ENCODE measurements around the gene SAV1. TPM values are rescaled to one million over a fixed set of nuclear protein-coding genes. Genes with fewer than 3 reads are reported as not detected.

Gene SAV1
- total and polyA plus RNA-seq, 2 of the 13 experiments (the other 11 are each of a cell fraction or from before 2014, with no cell fraction given), result 7.3 to 8.2 TPM

DNA sequence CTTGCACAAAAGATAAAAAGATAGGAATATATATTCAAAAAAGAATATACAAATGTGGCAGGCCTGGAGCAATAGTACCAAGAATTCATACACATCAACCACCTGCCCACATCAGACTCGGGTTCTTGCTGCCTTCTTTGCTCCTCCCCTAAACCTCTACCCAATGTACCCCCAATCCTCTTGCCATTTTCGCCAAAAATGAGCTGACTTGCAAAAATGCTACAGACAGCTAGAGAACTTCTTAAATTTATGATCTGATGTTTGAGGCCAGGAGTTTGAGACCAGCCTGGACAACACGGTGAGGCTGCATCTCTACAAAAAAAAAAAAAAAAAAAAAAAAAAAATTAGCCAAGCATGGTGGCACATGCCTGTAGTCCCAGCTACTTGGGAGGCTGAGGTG lies 42.9 kb upstream of the SAV1 start:
- FAIRE-seq, result no peak

GRCh38 chr14:50705026-50705593 lies 37.0 kb upstream of the SAV1 start:
- no peak overlapping the region for H3K4me3 ChIP-seq (replicated peaks in 1 of 3; ENCODE audit: insufficient read depth in 1 of 3, low read depth in 2 of 3, low read length in 3 of 3)
- no peak overlapping the region for H3K9ac ChIP-seq (ENCODE audit: insufficient read depth, low read depth, low read length)
- H2AFZ ChIP-seq (ENCODE audit: low read length), result no peak overlapping the region
- in situ Hi-C loops (cut with HindIII; ENCODE audit: extremely low pct_ligation_motif_present, low pct_unique_long_range_greater_than_20kb), result no loop called here
- POLR2A ChIA-PET, result no interaction called here
- DNase-seq (ENCODE audit: low spot score) (no peak), ATAC-seq (no peak), FAIRE-seq (no peak)
- peaks cover 0 to 14% of the 10 kb centered on the region in 2 experiments; a peak in 2 of 5 replicates for H3K27me3 ChIP-seq (ENCODE audit: control insufficient read depth in 1 of 2, insufficient read depth in 2 of 2, low read length in 2 of 2)
- H4K20me1 ChIP-seq (ENCODE audit: insufficient read depth, low read length), result no peaks in the 10 kb centered on the region
- intact Hi-C loops (cut with micrococcal nuclease; ENCODE audit: unreplicated experiment), result no loop called here
- H3K27ac ChIP-seq (ENCODE audit: extremely low read length, insufficient read depth, low read length), result no peak overlapping the region
- whole genome bisulfite sequencing (ENCODE audit: low lambda C conversion rate), result 85% methylated on average over 20 of the region's 22 CpGs
- no peaks in the 10 kb centered on the region for H3K36me3 ChIP-seq (replicated peaks in 1 of 2; ENCODE audit: control insufficient read depth in 1 of 2, insufficient read depth in 2 of 2, low read length in 2 of 2)
- no peaks in the 10 kb centered on the region for H3K9me3 ChIP-seq (ENCODE audit: low read length)
- BruUV-seq (replicated peaks), result no TSS peak
- H3K79me2 ChIP-seq (ENCODE audit: insufficient read depth, low read length), result no peaks in the 10 kb centered on the region
- CTCF ChIA-PET (ENCODE audit: low intra/inter-chr PET ratio, low total read pairs), result no interaction called here
- no peaks in the 10 kb centered on the region for H3K4me1 ChIP-seq (ENCODE audit: insufficient read depth, low read length)
- H3K4me2 ChIP-seq (ENCODE audit: low read depth, low read length), result no peak overlapping the region
- TF ChIP-seq ZNF878 (CRISPR knock-in tag; IDR thresholded peaks at IDR 0.05) (no peak), POLR2AphosphoS2 (IDR thresholded peaks at IDR 0.05; ENCODE audit: low read depth, low read length) (no peak), BHLHE40 (IDR thresholded peaks at IDR 0.05; ENCODE audit: low read length) (no peak), SIN3A (IDR thresholded peaks at IDR 0.05; ENCODE audit: borderline replicate concordance, low read depth, low read length) (no peak), MED13 (CRISPR knock-in tag; IDR thresholded peaks at IDR 0.05) (no peak), BRCA1 (CRISPR knock-in tag; IDR thresholded peaks at IDR 0.05) (no peak), PAWR (CRISPR knock-in tag; IDR thresholded peaks at IDR 0.05; ENCODE audit: borderline replicate concordance) (no peak), KDM1A (CRISPR knock-in tag; IDR thresholded peaks at IDR 0.05) (no peak)
- TF ChIP-seq, protein P1, sequence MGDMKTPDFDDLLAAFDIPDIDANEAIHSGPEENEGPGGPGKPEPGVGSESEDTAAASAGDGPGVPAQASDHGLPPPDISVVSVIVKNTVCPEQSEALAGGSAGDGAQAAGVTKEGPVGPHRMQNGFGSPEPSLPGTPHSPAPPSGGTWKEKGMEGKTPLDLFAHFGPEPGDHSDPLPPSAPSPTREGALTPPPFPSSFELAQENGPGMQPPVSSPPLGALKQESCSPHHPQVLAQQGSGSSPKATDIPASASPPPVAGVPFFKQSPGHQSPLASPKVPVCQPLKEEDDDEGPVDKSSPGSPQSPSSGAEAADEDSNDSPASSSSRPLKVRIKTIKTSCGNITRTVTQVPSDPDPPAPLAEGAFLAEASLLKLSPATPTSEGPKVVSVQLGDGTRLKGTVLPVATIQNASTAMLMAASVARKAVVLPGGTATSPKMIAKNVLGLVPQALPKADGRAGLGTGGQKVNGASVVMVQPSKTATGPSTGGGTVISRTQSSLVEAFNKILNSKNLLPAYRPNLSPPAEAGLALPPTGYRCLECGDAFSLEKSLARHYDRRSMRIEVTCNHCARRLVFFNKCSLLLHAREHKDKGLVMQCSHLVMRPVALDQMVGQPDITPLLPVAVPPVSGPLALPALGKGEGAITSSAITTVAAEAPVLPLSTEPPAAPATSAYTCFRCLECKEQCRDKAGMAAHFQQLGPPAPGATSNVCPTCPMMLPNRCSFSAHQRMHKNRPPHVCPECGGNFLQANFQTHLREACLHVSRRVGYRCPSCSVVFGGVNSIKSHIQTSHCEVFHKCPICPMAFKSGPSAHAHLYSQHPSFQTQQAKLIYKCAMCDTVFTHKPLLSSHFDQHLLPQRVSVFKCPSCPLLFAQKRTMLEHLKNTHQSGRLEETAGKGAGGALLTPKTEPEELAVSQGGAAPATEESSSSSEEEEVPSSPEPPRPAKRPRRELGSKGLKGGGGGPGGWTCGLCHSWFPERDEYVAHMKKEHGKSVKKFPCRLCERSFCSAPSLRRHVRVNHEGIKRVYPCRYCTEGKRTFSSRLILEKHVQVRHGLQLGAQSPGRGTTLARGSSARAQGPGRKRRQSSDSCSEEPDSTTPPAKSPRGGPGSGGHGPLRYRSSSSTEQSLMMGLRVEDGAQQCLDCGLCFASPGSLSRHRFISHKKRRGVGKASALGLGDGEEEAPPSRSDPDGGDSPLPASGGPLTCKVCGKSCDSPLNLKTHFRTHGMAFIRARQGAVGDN (CRISPR knock-in tag; IDR thresholded peaks at IDR 0.05), result no peak

More for the DNA sequence above, 42.9 kb upstream of the SAV1 start:
- no peak overlapping the region for H3K4me2 ChIP-seq (ENCODE audit: low read depth, low read length)
- H3K4me1 ChIP-seq (ENCODE audit: insufficient read depth, low read length), result no peaks in the 10 kb centered on the region
- no peaks in the 10 kb centered on the region for H3K27me3 ChIP-seq (ENCODE audit: control insufficient read depth in 1 of 2, insufficient read depth in 2 of 2, low read length in 2 of 2)
- in situ Hi-C loops (cut with HindIII; ENCODE audit: extremely low pct_ligation_motif_present, low pct_unique_long_range_greater_than_20kb) (no loop called here), intact Hi-C loops (cut with micrococcal nuclease; ENCODE audit: unreplicated experiment) (no loop called here)
- ChIA-PET CTCF (ENCODE audit: low intra/inter-chr PET ratio, low total read pairs) (no interaction called here), POLR2A (no interaction called here)
- H3K36me3 ChIP-seq (replicated peaks in 1 of 2; ENCODE audit: control insufficient read depth in 1 of 2, insufficient read depth in 2 of 2, low read length in 2 of 2), result no peaks in the 10 kb centered on the region
- DNase-seq (ENCODE audit: low spot score), result no peak
- no peak overlapping the region for H2AFZ ChIP-seq (ENCODE audit: low read length)
- no peak overlapping the region for H3K4me3 ChIP-seq (replicated peaks in 1 of 3; ENCODE audit: insufficient read depth in 1 of 3, low read depth in 2 of 3, low read length in 3 of 3)
- no TSS peak for BruUV-seq (replicated peaks)
- no peak overlapping the region for H3K9ac ChIP-seq (ENCODE audit: insufficient read depth, low read depth, low read length)
- H4K20me1 ChIP-seq (ENCODE audit: insufficient read depth, low read length), result no peaks in the 10 kb centered on the region
- H3K79me2 ChIP-seq (ENCODE audit: insufficient read depth, low read length), result no peaks in the 10 kb centered on the region
- 30% methylated on average over 3 of the region's 3 CpGs for WGBS (ENCODE audit: low lambda C conversion rate)
- no peaks in the 10 kb centered on the region for H3K9me3 ChIP-seq (ENCODE audit: low read length)
- ATAC-seq, result no peak
- TF ChIP-seq MAFF (IDR thresholded peaks at IDR 0.05; ENCODE audit: low read depth, low read length) (peak; percentile 60), RBAK (CRISPR knock-in tag; IDR thresholded peaks at IDR 0.05) (no peak), MAFK (conservative IDR thresholded peaks at IDR 0.05 in 1 of 2, IDR thresholded peaks at IDR 0.05 in 1 of 2; ENCODE audit: low read length in 2 of 2) (peak; percentile 57 to 62)
- no peak overlapping the region for H3K27ac ChIP-seq (ENCODE audit: extremely low read length, insufficient read depth, low read length)
